Measurements from ENCODE around the gene GID4. TPM values are rescaled to one million over a fixed set of nuclear protein-coding genes. Genes with fewer than 3 reads are reported as not detected.

The GID4 gene
- total and polyA plus RNA-seq, 9 of the 15 experiments (the other 6 are each of a cell fraction or from before 2014, with no cell fraction given): 1.2 to 6.4 (median 3.7) TPM

DNA sequence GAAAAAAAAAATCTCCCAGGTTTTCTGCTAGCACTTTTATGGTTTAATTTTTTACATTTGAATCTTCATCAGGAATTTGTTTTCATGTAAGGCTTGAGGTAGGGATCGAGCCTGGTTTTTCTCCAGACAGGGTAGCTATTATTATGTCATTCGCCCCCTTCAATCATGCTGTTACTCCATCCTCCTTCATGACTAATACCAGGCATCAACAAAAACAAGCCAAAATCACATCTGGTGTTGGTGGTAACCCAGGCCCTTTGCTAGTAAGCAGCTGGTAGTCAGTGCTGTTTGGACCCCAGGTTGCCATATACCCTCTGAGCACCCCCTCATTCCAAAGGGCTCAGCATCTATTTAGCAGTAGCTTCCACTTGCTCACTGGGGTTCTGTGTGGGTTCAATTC, 37.0 kb upstream of the GID4 start:
- in situ Hi-C loops (cut with MboI): no loop called here

More for the DNA sequence above, 37.0 kb upstream of the GID4 start:
- no peak overlapping the region for H2AFZ ChIP-seq (ENCODE audit: low read depth, low read length)
- no peak for TF ChIP-seq CHD1 (IDR thresholded peaks at IDR 0.05; ENCODE audit: low read length)
- TF ChIP-seq ZC3H4 (CRISPR knock-in tag; IDR thresholded peaks at IDR 0.05; ENCODE audit: borderline replicate concordance): no peak
- TF ChIP-seq DDX20 (tag; IDR thresholded peaks at IDR 0.05; ENCODE audit: low read depth): no peak
- TF ChIP-seq, protein P1, sequence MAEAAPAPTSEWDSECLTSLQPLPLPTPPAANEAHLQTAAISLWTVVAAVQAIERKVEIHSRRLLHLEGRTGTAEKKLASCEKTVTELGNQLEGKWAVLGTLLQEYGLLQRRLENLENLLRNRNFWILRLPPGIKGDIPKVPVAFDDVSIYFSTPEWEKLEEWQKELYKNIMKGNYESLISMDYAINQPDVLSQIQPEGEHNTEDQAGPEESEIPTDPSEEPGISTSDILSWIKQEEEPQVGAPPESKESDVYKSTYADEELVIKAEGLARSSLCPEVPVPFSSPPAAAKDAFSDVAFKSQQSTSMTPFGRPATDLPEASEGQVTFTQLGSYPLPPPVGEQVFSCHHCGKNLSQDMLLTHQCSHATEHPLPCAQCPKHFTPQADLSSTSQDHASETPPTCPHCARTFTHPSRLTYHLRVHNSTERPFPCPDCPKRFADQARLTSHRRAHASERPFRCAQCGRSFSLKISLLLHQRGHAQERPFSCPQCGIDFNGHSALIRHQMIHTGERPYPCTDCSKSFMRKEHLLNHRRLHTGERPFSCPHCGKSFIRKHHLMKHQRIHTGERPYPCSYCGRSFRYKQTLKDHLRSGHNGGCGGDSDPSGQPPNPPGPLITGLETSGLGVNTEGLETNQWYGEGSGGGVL (CRISPR knock-in tag; IDR thresholded peaks at IDR 0.05): no peak
- TF ChIP-seq FIP1L1 (IDR thresholded peaks at IDR 0.05; ENCODE audit: low read depth, low read length, poor library complexity, severe bottlenecking): no peak
- no peak for TF ChIP-seq KDM2B (CRISPR knock-in tag; IDR thresholded peaks at IDR 0.05)
- WGBS (ENCODE audit: insufficient coverage, low coverage, missing lambda C conversion rate): 69% methylated on average over 2 of the region's 2 CpGs
- H3K4me3 ChIP-seq: no peak overlapping the region
- intact Hi-C loops (cut with micrococcal nuclease): no loop called here
- no peaks in the 10 kb centered on the region for H3K79me2 ChIP-seq (ENCODE audit: control insufficient read depth, insufficient read depth, low read length)
- H3K36me3 ChIP-seq (ENCODE audit: control insufficient read depth, insufficient read depth, low read length): no peaks in the 10 kb centered on the region; the same call in 2 of the 3 replicates
- no peak for FAIRE-seq
- DNase-seq (ENCODE audit: extremely low read depth in 1 of 4, low spot score in 3 of 4): no peak
- no peak overlapping the region for H3K4me2 ChIP-seq (ENCODE audit: insufficient read depth, low read length)
- no peak overlapping the region for H3K9ac ChIP-seq (ENCODE audit: insufficient read depth in 1 of 2, low read depth in 2 of 2, low read length in 2 of 2)
- no peaks in the 10 kb centered on the region for H3K9me1 ChIP-seq (ENCODE audit: control insufficient read depth, insufficient read depth, low read length)
- ChIA-PET CTCF (ENCODE audit: low intra/inter-chr PET ratio) (no interaction called here), POLR2A (interaction anchor here (0.6 to 0.7 kb wide), 2 partner anchors 123 to 928 kb away, joined by 3 to 6 read pairs; no protein-coding TSS in a partner anchor)
- H3K9me3 ChIP-seq (replicated peaks; ENCODE audit: control insufficient read depth, insufficient read depth, low read depth, low read length): no peaks in the 10 kb centered on the region
- BruUV-seq (replicated peaks): no TSS peak
- H3K27me3 ChIP-seq (ENCODE audit: control insufficient read depth in 2 of 2, insufficient read depth in 2 of 2, low read length in 2 of 2): no peaks in the 10 kb centered on the region
- H3K27ac ChIP-seq (ENCODE audit: extremely low read depth, low read depth, low read length): no peak overlapping the region
- peaks cover 0 to 16% of the 10 kb centered on the region in 2 experiments; a peak in 3 of 5 replicates for H3K4me1 ChIP-seq (replicated peaks in 1 of 2; ENCODE audit: control insufficient read depth in 2 of 2, insufficient read depth in 2 of 2, low read length in 2 of 2)
- no peak for ATAC-seq
- no peaks in the 10 kb centered on the region for H4K20me1 ChIP-seq (replicated peaks; ENCODE audit: control insufficient read depth, insufficient read depth, low read length)
